ENCODE data around the gene CSKMT. TPM values are rescaled to one million over a fixed set of nuclear protein-coding genes. Genes with fewer than 3 reads are reported as not detected.
"Not testable (repeated sequence)": the region's sequence is repeated elsewhere in the genome, so short reads cannot be mapped to it uniquely, and the experiment has no call there.

CSKMT gene
- total RNA-seq, 1 donor from 2014 or later = 20.2 TPM

DNA sequence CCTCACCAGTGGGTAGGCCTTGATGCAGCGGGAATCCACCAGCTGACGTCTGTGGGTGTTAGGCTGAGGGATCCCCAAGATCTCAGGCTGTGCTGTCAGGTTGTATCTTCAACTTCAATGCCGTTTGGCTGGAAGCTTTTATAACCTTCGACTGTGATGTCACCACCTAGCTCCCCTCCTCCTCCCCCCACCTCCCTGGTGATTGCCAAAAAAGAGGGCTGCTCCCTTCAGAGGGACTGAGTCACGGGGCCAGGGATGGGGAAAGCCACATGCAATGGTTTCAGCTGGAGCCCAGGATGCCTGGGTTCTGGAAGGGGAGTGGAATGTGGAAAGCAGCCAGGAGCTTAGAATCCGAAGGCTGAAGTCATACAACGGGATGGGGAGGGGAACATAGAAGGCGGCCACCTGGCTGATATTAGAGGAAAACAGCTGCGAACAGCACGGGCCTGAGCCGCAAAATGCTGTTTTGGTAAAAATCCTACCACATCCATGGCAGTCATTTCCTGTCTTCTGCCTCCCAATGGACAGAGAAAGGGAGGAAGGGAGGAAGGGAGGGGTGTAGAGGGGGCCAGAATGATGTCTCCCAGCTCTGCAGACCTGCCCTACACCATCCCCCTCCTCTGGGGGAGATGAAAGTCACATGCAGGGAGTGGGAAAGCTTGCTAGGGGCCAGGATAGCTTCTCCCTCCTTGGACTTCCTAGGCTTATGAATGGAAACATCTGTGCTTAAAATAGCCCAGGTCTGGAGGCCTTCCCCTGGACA, 24.5 kb downstream of the CSKMT start, which contains the start of gene LRRN4CL:
TSS of gene LRRN4CL (minus strand) at position 110 of the 763 bp plus-strand sequence. CDS start 1,022 bp downstream, outside the sequence.
- ATAC-seq = peak; percentile 68

DNA sequence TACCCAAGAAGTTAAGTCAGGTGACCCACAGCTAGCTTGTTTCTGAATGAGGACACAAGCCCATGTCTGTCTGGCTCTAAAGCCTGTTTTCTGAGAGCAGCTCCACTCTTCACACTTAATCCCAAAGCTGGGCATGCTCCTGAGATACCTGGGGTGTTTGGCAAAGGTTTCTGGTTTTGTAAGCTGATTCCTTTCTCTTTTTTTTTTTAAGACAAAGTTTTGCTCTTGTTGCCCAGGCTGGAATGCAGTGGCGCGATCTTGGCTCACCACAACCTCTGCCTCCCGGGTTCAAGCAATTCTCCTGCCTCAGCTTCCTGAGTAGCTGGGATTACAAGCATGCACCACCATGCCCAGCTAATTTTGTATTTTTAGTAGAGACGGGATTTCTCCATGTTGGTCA, 28.5 kb downstream of the CSKMT start:
- not testable (repeated sequence) for ATAC-seq

DNA sequence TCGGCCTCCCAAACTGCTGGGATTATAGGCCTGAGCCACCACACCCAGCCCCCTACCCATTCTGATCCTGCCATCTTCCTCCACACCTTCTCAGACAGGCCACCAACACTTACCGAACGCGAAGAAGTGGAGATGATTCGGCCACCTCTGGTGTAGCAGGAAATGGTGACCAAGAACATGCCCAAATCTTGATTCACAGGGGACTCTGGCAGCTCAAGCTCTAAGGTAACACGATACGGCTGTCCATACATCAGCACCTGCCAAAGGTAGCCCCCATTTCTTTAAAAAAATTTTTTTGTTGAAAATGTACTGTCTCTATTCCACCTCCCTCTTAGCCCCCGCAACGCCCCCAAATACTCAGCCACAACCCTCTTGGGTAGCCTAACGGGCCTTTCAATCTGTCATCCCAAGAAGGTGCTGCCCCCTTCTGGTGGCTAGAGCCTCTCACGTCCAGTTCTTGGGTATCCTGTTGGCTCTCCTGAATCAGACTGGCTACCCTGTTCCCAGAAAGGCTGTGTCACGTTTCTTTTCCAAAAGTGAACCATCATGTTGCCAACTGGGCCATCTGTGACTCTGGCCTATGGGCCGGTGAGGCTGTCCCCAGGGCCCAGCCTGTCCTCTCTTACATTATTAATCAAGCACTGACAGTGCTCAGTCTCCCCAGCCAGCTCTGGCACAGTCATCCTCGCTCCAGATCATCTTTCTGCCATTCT, 29.5 kb downstream of the CSKMT start:
- peak; percentile 69 for ATAC-seq

DNA sequence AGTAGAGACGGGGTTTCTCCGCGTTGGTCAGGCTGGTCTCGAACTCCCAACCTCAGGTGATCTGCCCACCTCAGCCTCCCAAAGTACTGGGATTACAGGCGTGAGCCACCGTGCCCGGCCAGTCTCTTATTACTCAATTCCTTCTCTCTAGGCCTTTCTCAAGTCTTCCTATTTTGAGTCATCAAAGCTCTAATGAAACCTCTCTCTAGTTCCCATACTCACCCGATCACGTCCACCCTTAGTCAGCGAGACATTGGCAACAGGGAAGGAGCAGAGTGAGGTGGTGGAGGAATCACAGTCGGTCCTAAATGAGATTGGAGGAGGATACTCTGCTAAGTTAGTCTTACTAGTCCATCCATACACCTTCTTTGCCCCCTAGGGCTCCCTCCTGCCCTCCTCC, 37.1 kb downstream of the CSKMT start:
- peak; percentile 38 for ATAC-seq

DNA sequence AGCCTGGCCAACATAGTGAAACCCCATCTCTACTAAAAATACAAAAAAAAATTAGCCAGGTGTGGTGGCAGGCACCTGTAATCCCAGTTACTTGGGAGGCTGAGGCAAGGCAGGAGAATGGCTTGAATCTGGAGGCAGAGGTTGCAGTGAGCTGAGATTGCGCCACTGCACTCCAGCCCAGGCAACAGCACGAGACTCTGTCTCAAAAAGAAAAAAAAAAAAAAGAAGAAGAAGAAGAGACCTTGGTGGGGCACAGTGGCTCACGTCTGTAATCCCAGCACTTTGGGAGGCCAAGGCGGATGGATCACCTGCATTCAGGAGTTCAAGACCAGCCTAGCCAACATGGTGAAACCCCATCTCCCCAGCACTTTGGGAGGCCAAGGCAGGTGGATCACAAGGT, 38.8 kb downstream of the CSKMT start:
- not testable (repeated sequence) for ATAC-seq

DNA sequence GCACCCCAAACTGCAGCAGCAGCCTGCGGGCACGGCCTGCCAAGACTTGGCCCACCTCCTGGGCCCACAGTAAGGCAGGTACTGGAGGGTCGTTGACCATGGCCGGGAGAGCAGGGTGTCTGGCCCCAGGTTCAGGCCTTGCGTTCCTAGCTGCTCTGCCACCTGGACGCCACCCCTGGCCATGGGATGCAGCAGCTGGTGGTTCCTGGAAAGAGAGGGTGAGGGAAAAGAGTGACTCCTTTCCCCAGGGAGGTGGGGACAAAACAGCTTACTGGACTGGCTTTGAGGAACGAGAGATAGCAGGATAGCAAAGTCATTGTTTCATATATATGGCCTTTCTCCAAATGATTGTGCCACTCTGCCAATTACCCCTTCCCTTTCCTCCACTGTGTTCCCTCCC, 40.3 kb downstream of the CSKMT start:
- no peak for ATAC-seq

DNA sequence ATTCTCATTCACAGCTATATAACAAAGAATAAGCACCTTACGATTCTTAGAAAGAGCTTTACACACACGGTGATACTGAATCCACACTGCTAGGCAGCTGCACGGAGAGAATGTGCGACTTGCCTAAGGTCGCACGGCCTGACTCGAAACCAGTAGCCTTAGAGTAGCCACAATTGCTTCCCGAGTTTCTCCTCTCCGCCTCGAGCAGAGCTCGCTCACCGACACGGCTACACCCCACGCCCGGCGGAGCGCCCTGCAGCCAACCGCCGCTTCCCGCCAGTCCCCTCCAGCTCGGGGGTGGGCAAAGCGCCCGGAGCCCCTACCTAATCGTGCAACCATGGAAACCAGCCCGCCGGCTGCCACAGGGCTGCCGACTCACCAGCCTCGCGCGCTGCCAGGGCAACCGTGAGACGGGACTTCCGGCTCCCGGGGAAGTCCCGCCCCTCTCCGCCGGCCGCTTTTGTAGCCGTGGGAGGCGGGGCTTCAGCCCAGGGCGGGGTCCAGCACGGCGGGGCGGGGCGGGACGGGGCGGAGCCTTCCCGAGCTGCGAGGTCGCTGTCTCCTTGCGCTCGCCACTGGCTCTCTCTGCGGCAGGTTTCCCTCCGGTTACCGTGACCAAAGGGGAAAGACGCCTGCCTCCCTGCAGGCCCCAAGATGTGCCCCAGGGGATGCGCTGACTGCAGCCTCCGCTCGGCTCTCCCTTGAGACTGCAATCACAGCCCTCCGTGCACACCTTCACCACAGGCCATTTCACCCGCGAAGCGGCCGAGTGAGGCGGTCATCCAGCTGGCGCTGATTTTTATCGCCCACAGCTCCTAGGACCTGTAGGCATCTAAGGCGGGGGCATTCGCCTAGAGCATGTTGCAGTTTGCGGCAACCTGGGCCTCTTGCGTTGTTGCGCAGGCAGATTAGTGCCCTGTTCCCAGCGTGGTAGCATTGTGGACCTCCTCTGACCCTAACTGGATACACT, 41.1 kb downstream of the CSKMT start:
- peak; percentile 84 for ATAC-seq

DNA sequence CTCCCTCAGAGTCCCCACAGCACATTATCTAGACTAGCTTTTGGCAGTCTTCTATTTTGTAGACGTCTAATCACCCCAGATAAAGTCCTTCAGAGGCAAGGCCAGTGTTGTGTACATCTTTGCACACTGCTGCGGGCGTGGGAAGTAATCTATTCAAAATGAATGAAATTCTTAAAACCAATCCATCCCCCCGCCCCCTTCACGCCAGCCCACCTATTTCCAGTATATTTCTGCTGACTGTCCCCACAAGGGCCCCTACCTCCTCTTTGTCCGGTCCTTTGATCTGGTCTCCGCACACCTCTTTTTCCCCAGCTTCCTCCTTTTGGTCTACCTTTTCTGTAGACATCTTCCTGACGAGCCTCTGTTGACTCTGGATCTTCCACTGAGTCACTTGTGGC, 41.7 kb downstream of the CSKMT start:
- ATAC-seq = no peak

DNA sequence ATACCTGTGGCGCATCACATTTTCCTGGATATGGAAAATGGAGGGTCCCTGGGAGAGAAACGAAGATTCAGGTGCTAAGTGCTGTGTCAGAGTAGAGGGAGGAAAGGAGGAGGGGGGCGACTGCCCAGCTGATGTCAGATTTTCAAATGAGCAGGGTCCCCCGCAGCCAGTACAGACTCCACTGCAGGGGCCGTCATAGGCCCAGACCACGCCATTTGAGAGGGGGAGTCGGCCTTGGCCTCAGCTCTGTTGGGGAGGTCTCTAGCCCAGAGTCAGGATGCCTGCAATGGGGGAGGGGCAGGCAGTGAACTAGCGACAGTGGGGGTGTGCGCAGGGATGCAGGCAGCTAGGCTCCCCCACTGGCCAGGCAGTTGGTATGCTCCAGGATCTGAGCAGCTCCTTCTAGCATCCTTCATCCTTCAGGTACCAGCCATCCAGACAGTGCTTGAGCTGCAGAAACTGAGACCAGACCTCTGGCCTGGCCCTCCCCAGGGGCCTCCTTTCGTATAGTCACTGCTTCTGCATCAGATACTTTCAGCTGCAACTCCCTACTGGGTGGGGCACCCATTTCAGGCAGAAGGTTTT, 42.3 kb downstream of the CSKMT start, which contains the start of the genes BSCL2 and GNG3:
TSS of gene BSCL2 (minus strand) at position 148 of the 585 bp plus-strand sequence. CDS start 229 bp downstream, outside the sequence.
TSS of gene GNG3 (plus strand) at position 400 of the 585 bp plus-strand sequence. CDS start 620 bp downstream, outside the sequence.
- no peak for ATAC-seq

DNA sequence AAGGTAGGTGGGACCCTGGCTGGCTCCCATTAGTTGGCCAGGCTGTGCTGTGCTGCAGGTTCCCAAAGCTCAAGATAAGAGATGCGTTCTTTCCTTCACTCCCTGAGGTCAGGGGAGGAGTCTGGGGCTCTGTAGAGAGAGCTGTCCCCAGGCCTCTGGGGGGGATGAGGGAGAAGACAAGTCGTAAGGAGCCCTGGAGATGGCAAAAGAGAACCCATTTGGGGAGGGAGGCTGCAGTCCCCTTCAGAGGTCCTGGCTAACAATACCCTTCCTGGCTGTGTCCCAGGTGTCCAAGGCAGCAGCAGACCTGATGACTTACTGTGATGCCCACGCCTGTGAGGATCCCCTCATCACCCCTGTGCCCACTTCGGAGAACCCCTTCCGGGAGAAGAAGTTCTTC, 43.3 kb downstream of the CSKMT start:
- ATAC-seq = no peak

DNA sequence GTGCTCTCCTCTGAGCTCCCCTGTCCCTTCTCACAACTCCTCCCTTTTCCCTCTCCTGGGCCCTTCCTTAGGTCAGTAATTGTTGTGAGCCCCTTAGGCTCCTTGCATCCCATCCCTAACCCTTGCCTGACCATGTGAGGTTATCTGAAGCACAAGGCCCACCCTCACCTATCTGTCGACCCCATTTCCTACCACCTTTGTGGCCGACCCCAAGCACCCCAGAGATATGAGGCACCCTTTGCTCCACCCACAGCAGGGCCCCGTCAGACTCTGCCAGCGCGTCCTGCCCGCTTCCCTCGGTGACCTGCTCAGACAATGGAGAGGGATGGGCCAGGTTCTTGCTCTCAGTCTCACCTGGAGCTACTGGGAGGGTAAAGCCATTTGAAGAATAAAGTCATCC, 43.7 kb downstream of the CSKMT start:
- peak; percentile 47 for ATAC-seq

DNA sequence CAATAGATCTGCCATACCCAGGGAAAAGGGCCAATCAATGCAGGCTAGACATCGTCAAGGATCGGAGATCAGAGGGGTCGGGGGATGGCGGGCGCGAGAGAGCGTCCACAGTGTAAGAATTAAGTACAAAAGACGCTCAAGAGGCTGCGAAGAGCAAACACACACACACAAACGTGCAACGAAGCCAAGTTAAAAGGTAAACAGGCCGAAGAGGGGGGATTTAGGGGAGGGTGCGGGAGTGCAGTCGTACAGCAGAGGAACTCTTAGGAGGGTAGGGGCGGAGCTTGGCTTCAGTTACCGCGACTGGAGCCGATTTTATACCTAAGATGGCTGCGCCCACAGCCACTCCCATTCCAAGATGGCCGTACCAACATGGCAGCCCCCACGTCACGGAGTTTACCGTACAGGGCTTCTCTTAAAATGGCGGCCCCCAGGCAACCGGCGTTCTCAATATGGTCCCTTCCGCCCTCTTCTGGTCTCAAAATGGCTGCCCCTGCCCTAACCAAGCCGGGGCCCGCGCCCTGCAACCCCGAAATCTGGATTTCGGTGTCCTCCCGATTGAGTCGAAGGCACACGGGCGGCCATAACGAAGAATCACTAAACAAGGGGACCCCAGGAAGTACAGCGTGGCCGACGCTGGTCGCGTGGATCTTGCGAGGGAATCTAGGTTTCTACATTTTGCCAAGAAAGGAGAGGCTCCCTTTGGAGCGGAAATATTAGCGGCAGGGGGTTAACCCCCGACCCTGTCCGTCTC, 44.3 kb downstream of the CSKMT start:
- ATAC-seq = peak; percentile 85

DNA sequence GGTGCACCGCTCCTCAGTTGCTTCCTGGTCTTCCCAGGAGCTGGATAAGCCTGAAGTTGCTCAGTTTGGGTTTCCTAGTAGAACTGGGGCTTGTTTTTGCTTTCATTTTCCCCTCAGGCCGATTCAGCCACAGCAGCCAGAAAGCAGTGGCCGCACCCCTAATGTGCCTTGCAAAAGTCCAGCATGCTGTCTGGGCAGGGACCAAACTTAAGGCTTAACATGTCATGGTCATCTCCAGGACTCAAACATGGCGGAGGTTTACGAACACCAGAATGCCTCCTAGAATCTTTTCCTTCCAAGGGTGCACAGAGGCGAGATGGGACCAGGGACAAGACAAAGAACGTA, 44.9 kb downstream of the CSKMT start:
- ATAC-seq = no peak

DNA sequence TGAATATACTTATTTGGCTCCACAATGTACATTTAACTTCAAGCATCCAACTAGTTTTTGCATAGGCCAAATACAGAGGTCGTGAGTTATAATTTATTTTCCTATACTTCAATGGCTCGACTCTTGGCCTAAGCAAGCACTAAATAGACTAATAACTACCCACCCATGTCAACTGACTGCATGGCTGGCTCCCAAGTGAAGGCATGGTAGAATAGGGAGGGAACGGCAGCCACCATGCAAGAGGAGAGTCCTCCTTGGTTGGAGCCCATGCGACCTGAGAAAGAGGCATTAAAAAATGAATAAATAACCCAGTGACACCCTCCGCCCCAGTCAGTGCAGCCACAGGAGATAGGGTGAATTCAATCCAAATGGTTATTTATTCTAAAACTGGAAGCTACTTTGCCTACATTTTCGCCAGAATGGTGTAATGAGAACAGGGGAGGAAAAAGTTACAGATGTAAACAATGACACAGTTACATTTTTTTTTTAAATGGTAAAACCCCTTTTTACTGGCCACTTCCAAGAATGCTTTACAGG, 47.2 kb downstream of the CSKMT start:
- no peak for ATAC-seq

DNA sequence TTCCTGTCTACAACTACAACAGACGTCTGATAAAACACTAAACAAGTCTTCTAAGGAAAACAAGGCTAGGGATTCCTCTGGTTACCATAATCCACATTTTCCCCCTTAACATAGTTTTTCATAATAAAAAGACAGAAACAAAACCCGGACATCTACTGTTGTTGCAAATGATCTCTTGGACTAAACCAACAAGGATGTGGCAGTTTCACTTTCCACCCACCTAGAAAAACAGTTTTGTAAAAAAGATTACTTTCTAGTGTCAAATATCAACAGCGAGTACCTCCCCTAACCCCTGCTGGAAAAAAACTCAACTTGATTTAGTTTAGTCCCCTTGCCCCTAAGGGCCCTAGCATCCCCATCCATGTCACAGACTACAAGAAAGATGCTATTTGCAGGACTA, 47.7 kb downstream of the CSKMT start:
- ATAC-seq = no peak

DNA sequence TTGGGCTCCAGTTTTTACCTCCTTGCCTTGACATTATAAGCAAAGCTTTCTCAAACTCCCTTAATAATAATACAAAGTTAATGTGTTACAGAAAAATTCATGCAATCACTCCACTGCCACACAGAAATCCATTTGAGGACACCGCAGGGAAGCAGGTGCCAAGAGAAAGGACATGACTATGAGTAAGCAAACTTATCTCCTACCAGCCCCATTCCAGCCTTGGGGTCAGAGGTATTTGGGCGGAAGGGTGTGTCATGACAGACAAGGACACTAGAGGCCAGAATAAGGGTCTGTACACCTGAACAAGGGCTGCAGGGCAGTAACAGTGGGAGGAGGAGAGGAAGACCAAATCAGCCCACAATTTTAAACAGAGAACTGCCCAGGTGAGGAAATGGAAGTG, 48.2 kb downstream of the CSKMT start:
- no peak for ATAC-seq

DNA sequence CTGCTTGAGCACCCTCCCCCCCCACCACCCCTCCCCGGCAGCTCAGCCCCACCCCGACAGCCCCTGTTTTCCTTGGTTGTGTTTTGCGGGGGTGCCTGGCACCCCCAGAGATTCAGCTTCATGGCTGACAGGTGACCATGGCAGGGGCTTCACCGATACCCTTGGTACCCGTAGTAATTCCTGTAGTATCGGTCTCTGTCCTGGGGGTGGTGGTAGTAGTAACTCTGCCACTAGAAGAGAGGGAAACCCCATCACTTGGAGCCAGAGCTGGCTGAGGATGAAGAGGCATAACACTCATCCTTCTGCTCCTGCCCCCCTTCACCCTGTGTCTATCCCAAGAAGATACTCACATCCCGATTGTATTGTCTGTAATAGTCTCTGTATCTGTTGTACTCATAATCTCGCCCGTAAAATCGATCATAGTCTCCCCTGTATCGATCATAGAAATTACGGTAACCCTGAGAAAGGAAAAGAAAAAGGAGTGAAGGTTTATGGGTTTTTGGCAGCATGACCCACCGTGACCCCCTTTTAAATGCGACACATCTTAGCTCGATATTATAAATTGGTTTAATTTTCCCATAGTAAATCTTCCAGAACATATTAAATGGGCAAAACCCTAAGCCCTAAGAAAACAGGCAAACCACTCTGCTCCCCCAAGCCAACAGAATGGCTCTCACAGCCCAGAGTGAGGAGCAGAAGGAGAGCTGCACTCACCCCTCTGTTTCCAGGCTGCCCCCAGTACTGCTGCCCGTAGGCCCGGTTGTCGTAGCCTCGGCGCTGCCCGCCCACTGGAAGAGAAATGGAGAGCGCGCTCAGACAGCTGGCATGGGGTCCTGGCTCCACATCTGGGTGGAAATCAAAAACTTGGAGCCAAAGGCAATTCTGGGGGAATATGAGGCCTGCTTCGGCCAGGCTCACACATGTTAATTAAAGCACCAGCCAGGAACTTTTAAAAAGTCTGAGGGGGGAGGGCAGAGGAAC, 50.3 kb downstream of the CSKMT start:
- no peak for ATAC-seq

DNA sequence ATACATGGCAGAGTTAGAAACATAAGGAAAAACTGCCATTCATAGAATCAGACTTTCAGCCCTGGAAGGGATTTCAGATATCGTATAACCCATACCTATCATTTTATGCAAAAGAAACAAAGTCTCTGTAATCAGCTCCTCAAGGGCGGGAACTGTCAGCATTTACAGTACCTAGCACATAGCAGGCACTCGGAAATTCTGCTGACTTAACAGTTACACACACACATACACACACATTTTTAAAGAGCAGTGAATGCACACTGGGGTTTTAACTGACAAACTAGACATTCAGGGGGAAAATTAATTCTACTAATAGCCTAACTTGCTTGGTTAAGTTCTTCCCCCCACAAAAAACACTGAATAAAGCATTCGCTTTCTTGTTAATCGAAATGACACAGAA, 51.1 kb downstream of the CSKMT start:
- ATAC-seq = no peak

DNA sequence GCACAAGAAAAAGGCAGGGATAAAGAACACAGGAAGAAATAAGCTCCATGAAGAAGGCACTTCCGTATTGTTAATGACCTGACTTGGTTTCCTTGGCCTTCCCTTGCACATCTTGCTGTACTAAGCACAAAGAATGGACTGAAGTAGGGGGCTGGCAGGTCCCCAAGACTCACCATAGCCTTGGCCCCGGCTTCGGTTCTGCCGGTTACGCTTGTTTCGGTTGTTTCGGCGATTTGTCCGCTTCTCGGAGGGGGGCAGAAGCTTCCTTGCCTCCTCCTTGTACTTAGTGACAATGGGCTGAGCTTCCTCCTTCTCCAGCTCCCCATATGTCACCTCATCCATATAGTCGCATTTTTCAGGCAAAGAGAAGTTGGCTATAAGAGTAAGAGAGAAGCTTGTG, 51.7 kb downstream of the CSKMT start:
- no peak for ATAC-seq

Data from esophagus mucosa (tissue), 1 donor.